ENCODE results near the gene SENP3. TPM values are rescaled to one million over a fixed set of nuclear protein-coding genes. Genes with fewer than 3 reads are reported as not detected.

SENP3 gene
- total RNA-seq, 1 experiment from 2014 or later, result 83.1 TPM

GRCh38 chr17:7575481-7575883 lies 13.8 kb downstream of the SENP3 start:
- Histone ChIP-seq H2BK5ac (ENCODE audit: insufficient read length, low read length) (no peak overlapping the region), H3K4me1 (ENCODE audit: insufficient read depth, low read length) (peaks cover 4% of the 10 kb centered on the region; the same call in 1 of the 2 replicates), H3T11ph (ENCODE audit: low read length) (no peak overlapping the region), H4K20me1 (ENCODE audit: control insufficient read depth, insufficient read depth, insufficient read length) (no peaks in the 10 kb centered on the region), H2AFZ (ENCODE audit: low read length) (no peak overlapping the region), H2BK120ac (ENCODE audit: low read depth, low read length, poor library complexity, severe bottlenecking) (no peak overlapping the region), H4K91ac (ENCODE audit: insufficient read length, low read depth, low read length) (no peak overlapping the region), H3K23me2 (ENCODE audit: insufficient read length, low read depth, low read length, poor library complexity, severe bottlenecking) (peaks cover 5% of the 10 kb centered on the region), H2BK20ac (ENCODE audit: low read depth, low read length, poor library complexity, severe bottlenecking) (no peak overlapping the region), H3K4me2 (ENCODE audit: insufficient read depth, insufficient read length, low read length) (no peak overlapping the region), H3K27me3 (ENCODE audit: insufficient read depth, low read length) (no peaks in the 10 kb centered on the region), H2AK5ac (ENCODE audit: insufficient read length, low read length) (no peak overlapping the region), H4K8ac (replicated peaks; ENCODE audit: insufficient read length, low read depth, low read length) (no peak overlapping the region), H2BK12ac (ENCODE audit: insufficient read length, low read depth, low read length) (no peak overlapping the region), H3K4ac (ENCODE audit: low read depth, low read length) (no peak overlapping the region), H3K9ac (ENCODE audit: extremely low read depth, insufficient read length, low read length) (no peak overlapping the region), H3K14ac (ENCODE audit: insufficient read depth, low read length) (no peak overlapping the region), H3K9me3 (ENCODE audit: control insufficient read depth, low read depth, low read length) (no peaks in the 10 kb centered on the region), H3K79me1 (ENCODE audit: insufficient read depth, low read depth, low read length, poor library complexity, severe bottlenecking) (peaks cover 2% of the 10 kb centered on the region), H3K18ac (ENCODE audit: insufficient read length, low read depth, low read length) (no peak overlapping the region), H2BK15ac (ENCODE audit: low read depth, low read length) (no peak overlapping the region), H4K5ac (ENCODE audit: insufficient read length, low read depth, low read length) (no peak overlapping the region), H3K79me2 (ENCODE audit: insufficient read depth, low read length) (peaks cover 21% of the 10 kb centered on the region; the same call in 1 of the 2 replicates), H3K56ac (ENCODE audit: insufficient read length, low read depth, low read length) (no peak overlapping the region), H3K23ac (ENCODE audit: insufficient read length, low read depth, low read length) (no peak overlapping the region), H3K27ac (ENCODE audit: insufficient read length, low read depth, low read length) (no peak overlapping the region)
- no peak for DNase-seq
- no peak for TF ChIP-seq CTCF (conservative IDR thresholded peaks at IDR 0.05)
- Mint-ChIP-seq H3K27ac (peak overlapping the region in 2 of 3 experiments; percentile 44 to 96; a peak in 3 of 7 replicates), H3K4me1 (peaks cover 48 to 49% of the 10 kb centered on the region in 2 experiments), H3K27me3 (ENCODE audit: low read depth) (peaks cover 10% of the 10 kb centered on the region), H3K36me3 (ENCODE audit: insufficient read depth in 1 of 3, low read depth in 3 of 3) (peaks cover 60 to 88% (median 73%) of the 10 kb centered on the region in 3 experiments), H3K4me3 (peak overlapping the region; percentile 98; a peak in 4 of 5 replicates), H3K9me3 (peaks cover 3 to 7% of the 10 kb centered on the region in 2 experiments; a peak in 3 of 5 replicates)
- WGBS (ENCODE audit: extremely low coverage, insufficient read length, low lambda C conversion rate), result no CpG with 5 or more reads among the region's 1 CpG
